ENCODE results near the gene CAPN10.
"Not testable (repeated sequence)": the region's sequence is repeated elsewhere in the genome, so short reads cannot be mapped to it uniquely, and the experiment has no call there.

The CAPN10 gene, protein sequence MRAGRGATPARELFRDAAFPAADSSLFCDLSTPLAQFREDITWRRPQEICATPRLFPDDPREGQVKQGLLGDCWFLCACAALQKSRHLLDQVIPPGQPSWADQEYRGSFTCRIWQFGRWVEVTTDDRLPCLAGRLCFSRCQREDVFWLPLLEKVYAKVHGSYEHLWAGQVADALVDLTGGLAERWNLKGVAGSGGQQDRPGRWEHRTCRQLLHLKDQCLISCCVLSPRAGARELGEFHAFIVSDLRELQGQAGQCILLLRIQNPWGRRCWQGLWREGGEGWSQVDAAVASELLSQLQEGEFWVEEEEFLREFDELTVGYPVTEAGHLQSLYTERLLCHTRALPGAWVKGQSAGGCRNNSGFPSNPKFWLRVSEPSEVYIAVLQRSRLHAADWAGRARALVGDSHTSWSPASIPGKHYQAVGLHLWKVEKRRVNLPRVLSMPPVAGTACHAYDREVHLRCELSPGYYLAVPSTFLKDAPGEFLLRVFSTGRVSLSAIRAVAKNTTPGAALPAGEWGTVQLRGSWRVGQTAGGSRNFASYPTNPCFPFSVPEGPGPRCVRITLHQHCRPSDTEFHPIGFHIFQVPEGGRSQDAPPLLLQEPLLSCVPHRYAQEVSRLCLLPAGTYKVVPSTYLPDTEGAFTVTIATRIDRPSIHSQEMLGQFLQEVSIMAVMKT

DNA sequence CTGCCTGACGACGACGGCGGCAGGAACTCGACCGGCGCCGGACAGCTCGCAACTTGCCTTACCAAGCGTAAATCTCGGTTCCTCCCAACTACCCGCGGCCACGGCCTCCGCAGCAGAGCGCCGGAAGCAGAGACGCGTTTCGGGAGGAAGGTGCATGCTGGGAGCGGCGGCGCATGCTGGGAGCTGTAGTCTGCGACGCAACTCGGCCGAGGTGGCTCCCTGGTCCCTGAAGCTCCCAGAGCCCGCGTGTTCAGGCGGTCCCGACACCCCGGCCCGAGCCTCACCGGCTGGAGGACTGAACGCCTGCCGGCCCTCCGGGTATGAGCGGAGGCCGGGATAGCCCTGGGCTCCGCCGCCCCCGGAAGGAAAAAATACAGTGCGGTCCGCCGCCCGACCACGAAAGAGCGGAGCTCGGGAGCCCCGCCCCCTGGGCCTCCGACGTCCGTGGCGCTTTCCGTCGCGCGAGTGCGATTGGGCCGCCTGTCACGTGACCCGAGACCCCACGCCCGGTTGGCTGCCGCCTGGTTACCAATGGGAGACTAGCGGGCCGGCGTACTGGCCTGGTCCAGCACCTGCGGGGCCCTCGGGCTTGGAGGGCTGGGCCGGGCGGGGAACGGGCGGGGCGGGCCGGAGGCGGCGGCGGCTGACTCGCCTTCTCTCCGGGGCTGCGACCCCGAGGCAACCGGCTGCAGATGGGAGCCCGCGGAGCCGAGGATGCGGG is at the start of gene CAPN10:
CAPN10 (plus strand) TSS at position 537 of the 721 bp plus-strand sequence; CDS start at position 715, 178 bp downstream.
- DNase-seq: peak; percentile 90 to 95 (median 90)

GRCh38 chr2:240538031-240538780 is 48.3 kb upstream of the CAPN10 start:
- no peak for DNase-seq

DNA sequence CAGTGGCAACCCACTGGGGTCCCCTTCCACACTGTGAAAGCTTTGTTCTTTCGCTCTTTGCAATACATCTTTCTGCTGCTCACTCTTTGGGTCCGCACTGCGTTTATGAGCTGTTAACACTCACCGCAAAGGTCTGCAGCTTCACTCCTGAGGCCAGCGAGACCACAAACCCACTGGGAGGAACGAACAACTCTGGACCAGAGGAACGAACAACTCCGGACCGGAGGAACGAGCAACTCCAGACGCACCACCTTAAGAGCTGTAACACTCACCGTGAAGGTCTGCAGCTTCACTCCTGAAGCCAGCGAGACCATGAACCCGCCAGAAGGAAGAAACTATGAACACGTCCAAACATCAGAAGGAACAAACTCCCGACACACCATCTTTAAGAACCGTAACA is 47.4 kb upstream of the CAPN10 start:
- not testable (repeated sequence) for DNase-seq

DNA sequence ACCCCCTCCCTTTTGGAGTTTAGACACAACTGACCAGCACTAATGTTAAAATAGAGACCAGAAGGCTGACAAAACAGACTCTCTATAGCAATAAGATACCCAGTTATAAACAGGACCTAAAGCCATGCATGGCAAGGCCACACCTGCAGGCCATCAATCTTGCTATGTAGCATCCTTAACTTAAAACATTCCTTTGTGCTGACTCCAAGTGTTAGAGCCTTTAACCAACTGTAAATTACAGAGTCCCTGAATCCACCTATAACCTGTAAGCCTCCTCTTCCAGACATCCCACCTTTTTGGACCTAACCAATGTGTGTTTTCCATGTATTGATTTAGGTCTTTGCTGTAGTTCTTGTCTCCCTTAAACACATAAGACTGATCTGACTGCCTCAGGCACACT is 46.6 kb upstream of the CAPN10 start:
- no peak for DNase-seq

DNA sequence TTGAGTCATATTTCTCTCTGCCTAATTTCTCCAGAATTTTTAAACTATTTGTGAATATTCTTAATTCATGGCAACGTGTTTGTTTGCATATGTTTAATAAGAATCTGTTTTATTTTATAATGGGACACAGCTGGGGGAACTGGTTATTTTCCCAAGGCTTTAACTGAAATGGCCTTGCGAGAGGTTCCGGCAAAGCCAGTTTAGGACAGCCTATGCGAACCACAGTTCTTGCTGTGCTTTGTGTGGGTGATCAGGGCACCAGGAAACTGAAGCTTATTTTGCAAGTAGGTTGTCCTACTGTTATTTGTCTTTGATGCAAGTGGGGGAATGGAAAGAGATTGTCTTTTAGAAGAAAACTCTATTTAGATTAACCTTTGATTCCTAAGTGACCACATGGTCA is 35.2 kb upstream of the CAPN10 start:
- no peak for DNase-seq

DNA sequence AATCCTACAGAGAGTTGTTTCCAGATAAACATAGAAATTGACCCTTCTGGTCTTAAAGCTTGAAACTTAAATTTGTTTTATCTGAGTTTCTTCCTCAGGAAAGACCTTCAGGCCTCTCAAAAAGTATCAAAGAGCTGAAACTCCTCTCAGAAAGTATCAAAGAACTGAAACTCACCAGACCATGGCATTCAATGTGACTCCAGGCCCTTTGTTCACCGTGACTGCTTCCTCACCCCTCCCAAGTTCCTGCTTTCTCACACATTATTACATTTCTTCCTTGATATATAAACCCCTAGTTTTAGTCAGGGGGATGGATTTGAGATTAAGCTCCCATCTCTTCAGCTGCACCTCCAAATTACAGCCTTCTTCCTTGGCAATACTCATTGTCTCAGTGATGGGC is 34.7 kb upstream of the CAPN10 start:
- no peak for DNase-seq

DNA sequence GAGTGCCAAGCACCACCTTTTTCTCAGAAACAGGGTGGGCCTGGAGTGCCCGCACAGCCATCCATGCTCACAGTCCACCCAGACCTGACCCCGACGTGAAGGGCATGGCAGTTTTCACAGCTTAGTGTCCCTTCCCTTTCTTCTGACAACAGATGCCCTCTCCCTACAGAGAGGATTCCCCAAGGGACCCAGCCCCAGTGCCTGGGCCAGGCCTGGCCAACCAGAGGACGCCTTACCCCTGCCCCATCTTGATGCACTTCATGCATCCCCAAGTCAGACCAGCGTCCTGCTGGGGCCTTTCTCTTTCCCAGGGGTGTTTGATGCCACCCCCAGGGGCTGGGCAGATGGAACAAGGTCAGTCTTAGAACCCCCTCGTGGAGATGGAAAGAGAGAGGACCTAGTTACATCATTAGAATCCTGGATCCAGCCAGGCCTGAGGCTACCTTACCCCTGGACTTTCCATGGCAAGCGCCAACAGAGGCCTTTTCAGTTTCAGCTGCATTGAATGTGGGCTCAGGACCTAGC is 32.5 kb upstream of the CAPN10 start:
- DNase-seq: no peak

- no peak for DNase-seq
Measured at GRCh38 chr2:240554767-240555493, 31.6 kb upstream of the CAPN10 start.

GRCh38 chr2:240555541-240556250 is 30.8 kb upstream of the CAPN10 start:
- no peak for DNase-seq

DNA sequence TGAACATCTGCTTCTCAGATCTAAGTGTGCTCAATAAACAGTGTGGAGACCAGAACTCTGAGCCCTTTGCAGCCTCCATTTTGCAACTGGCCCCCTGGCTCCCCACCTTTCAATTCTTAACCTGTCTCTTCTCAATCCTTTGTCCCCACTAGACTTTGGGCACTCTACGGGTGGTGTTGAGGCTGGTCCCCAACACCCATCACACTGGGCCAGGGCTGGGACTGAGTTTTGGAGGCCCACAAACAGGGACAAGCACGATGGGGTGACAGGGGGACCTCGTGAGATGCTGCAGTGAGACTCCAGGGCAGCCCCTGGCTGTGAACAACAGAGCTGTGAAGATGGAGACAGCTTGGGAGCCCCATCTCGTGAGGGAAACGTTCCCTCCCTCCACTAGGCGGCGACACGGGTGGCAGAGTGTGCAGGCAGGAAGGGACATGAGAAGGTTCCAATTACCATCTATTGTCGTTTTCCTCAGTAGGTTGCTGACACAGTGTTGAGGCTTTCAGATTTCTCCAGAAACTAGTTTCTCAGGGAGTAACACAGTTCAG is 29.9 kb upstream of the CAPN10 start:
- DNase-seq: peak in 2 of 4 experiments; percentile 36 to 59

GRCh38 chr2:240557101-240557751 is 29.3 kb upstream of the CAPN10 start:
- DNase-seq: no peak

DNA sequence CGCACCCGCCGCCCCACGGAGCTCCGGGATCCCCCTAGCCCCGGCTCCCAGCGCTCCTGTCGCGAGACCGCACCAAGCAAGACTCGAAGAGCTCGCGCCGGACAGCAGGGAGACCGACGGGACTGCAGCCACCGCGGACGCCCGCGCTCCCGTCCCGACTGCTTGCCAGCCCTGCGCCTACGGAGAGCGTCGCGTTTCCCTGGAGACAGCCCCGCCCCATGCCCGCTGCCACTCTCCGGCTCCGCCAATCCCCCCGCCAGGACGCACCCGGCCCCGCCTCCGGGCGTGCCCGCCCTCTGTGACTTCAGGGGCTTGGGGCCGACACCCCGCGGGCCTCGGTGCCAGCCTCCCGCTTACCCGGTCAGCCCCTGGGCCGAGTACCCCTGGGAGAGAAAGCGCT is 28.7 kb upstream of the CAPN10 start, which contains the start of gene ANKMY1:
ANKMY1 (minus strand) TSS at position 181 of the 400 bp plus-strand sequence. CDS start 653 bp downstream, outside the sequence.
- DNase-seq: peak in 2 of 4 experiments; percentile 24 to 54

- DNase-seq: no peak
Measured at GRCh38 chr2:240558236-240558761, 28.2 kb upstream of the CAPN10 start.

- DNase-seq: no peak
Measured at GRCh38 chr2:240559286-240559685, 27.2 kb upstream of the CAPN10 start.

DNA sequence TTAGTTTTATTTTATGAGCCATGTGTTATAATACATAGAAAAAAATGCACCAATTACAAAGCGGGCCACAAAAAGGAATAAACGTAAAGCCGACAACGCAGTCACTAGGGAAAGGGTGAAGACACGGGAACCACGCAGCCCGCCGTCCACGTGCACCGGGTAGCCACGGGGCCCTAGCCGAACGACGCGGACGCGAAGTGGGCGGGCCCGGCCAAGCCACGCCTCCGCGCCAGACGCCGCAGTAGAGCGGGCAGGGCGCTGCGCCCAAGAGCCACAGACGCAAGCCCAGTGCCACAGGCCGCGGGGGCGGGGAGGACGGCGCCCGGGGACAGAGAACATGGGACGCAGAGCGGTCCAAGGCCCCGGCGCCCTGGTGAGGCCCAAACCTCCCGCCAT is 26.5 kb upstream of the CAPN10 start, which contains the start of gene DUSP28:
DUSP28 (plus strand) TSS at position 274 of the 396 bp plus-strand sequence. CDS start 328 bp downstream, outside the sequence.
- peak; percentile 62 to 86 (median 76) for DNase-seq

DNA sequence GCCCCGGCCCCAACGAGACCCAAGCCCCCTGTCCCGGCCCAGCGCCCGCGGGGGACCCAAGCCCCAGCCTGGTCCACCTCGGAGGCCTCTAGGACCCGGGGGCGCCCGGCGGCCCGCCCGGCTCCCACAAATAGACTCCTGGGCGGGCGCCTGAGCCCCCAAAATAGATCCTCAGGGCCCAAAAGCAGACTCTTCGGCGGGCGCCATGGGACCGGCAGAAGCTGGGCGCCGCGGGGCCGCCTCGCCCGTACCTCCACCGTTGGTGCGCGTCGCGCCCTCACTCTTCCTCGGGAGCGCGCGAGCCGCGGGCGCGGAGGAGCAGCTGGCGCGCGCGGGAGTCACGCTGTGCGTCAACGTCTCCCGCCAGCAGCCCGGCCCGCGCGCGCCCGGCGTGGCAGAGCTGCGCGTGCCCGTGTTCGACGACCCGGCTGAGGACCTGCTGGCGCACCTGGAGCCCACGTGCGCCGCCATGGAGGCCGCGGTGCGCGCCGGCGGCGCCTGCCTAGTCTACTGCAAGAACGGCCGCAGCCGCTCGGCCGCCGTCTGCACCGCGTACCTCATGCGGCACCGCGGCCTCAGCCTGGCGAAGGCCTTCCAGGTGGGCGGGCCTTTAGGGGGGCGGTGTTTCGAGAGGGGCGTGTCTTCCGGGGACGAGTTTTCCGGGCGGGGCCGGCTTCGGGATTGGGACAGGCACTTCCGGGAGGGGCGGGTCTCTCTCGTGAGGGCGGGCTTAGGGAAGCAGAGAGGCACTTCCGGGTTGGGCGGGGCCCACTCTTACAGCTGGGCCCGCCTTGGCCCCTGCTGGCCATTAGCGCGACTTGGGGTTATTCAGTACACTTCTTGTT is 25.8 kb upstream of the CAPN10 start:
- DNase-seq: peak; percentile 96 to 99 (median 99)

- no peak for DNase-seq
Measured at GRCh38 chr2:240561325-240561971, 25.1 kb upstream of the CAPN10 start.

DNA sequence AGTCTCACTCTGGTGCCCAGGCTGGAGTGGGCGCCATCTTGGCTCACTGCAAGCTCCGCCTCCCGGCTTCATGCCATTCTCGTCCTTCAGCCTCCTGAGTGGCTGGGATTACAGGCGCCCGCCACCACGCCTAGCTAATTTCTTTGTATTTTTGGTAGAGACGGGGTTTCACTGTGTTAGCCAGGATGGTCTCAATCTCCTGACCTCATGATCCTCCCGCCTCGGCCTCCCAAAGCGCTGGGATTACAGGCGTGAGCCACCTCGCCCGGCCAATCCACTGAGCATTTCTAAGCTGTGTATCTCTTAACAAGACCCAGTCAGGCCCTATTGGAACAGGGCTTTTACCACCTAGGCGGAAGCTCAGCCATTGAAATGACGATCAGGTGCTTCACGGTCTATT is 23.3 kb upstream of the CAPN10 start:
- not testable (repeated sequence) for DNase-seq
